CD8-positive, alpha-beta memory T cell (primary cell): ENCODE results near the gene ADIPOR2. TPM values are rescaled to one million over a fixed set of nuclear protein-coding genes. Genes with fewer than 3 reads are reported as not detected.
A peak's percentile ranks its signal among the peaks of the same experiment; 100 is the strongest.

ENCODE experiments used
- CTCF ChIA-PET: fragments of 350-600 bp; sonication (Branson Sonifier 250); formaldehyde crosslinking; loops from one replicate; lab custom pipeline; 2021; ENCODE audit warnings: antibody characterized with exemption; lab: Charles Lee
- POLR2A ChIA-PET: fragments of 350-600 bp; sonication (Branson Sonifier 250); formaldehyde crosslinking; loops from one replicate; lab custom pipeline; 2021; ENCODE audit warnings: antibody characterized with exemption; lab: Charles Lee
- DNase-seq, 5 donors: peaks; one replicate each; pipeline versions ENCODE4 v3.0.0 to v3.0.0-alpha.2; 2020 to 2022; ENCODE audit warnings: mixed read lengths in 1 of 5
- H3K27ac ChIP-seq: one replicate; pipeline ENCODE4 v1.7.0; 2013; ENCODE audit warnings: low read depth, mild to moderate bottlenecking, low read length, moderate library complexity
- H3K27me3 ChIP-seq: 2 replicates; pipeline ENCODE4 v1.7.0; 2013; ENCODE audit warnings: low read length, mild to moderate bottlenecking; ENCODE audit not compliant: insufficient read depth, poor library complexity, severe bottlenecking
- H3K36me3 ChIP-seq: 2 replicates; pipeline ENCODE4 v1.7.0; 2013; ENCODE audit warnings: mild to moderate bottlenecking, low read length, moderate library complexity; ENCODE audit not compliant: insufficient read depth
- H3K4me1 ChIP-seq: 2 replicates; pipeline ENCODE4 v1.7.0; 2013; ENCODE audit warnings: mild to moderate bottlenecking, low read length, moderate library complexity; ENCODE audit not compliant: insufficient read depth
- H3K4me3 ChIP-seq: 2 replicates; pipeline ENCODE4 v1.7.0; 2013; ENCODE audit warnings: mild to moderate bottlenecking, low read length
- H3K9me3 ChIP-seq: 2 replicates; pipeline ENCODE4 v1.7.0; 2013; ENCODE audit warnings: mild to moderate bottlenecking, low read length
- H3K27ac Mint-ChIP-seq, 8 donors: one replicate each; pipeline ENCODE4 v1.8.0; 2020 to 2021; ENCODE audit warnings: mixed read lengths in 8 of 8, mild to moderate bottlenecking in 6 of 8, inconsistent platforms in 3 of 8, moderate library complexity in 3 of 8
- H3K27me3 Mint-ChIP-seq, 2 donors: one replicate each; pipeline ENCODE4 v1.8.0; 2020 to 2021; ENCODE audit warnings: mixed read lengths in 2 of 2, mild to moderate bottlenecking in 1 of 2, moderate library complexity in 1 of 2
- H3K36me3 Mint-ChIP-seq, 3 donors: one replicate each; pipeline ENCODE4 v1.8.0; 2020 to 2021; ENCODE audit warnings: mixed read lengths in 3 of 3, inconsistent platforms in 1 of 3, mild to moderate bottlenecking in 1 of 3
- H3K4me1 Mint-ChIP-seq, 3 donors: one replicate each; pipeline ENCODE4 v1.8.0; 2020 to 2021; ENCODE audit warnings: mixed read lengths in 3 of 3, inconsistent platforms in 1 of 3, mild to moderate bottlenecking in 1 of 3
- H3K4me3 Mint-ChIP-seq, 7 donors: one replicate each; pipeline ENCODE4 v1.8.0; 2020 to 2021; ENCODE audit warnings: mixed read lengths in 7 of 7, mild to moderate bottlenecking in 6 of 7, moderate library complexity in 4 of 7, inconsistent platforms in 2 of 7
- H3K9me3 Mint-ChIP-seq, 5 donors: one replicate each; pipeline ENCODE4 v1.8.0; 2020 to 2022; ENCODE audit warnings: mixed read lengths in 5 of 5, mild to moderate bottlenecking in 3 of 5, moderate library complexity in 2 of 5, inconsistent platforms in 1 of 5
- polyA plus RNA-seq: library from polyadenylated mRNA; unstranded; fragments of 300-500 nt; fragmentation: Illumina TruSeq; gene quantifications from one replicate; pipeline ENCODE4 v1.2.3, GENCODE V29; 2021
- total RNA-seq, 2 experiments: library from RNA; stranded (reverse); gene quantifications; one replicate each; pipeline ENCODE4 v1.2.3, GENCODE V29; 2021

ADIPOR2 gene
- total and polyA plus RNA-seq, 3 experiments from 2014 or later = 2.4 to 63.9 (median 54.1) TPM

DNA sequence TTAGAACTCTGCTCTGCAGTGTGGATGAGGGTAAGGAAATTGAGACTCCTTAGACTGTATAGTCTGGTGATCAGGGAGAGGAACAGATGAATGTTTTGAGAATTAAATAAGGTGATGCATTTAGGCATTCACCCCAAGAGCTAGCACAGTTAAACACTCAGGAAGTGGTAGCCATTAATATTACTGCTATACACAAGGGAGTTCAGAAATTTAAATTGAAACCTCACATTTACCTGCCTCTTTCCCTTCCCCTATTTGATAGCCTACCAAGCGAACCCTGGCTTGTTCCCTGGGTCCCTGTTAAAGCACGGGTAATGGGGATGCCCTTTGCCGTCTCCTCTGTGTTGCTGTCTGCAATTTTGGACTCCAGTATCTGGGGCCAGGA lies 43.6 kb upstream of the ADIPOR2 start:
- ChIA-PET POLR2A (no interaction called here), CTCF (interaction anchor here (1.4 to 19.1 kb wide), 4 partner anchors 12 to 293 kb away, joined by 4 to 346 read pairs (median 18); no protein-coding TSS in a partner anchor)
- DNase-seq = no peak
- H3K4me3 Mint-ChIP-seq = peak overlapping the region in 1 of 7 donors; percentile 10
- no peaks in the 10 kb centered on the region for H3K9me3 Mint-ChIP-seq
- peak overlapping the region in 1 of 8 donors; percentile 23 for H3K27ac Mint-ChIP-seq
- H3K9me3 ChIP-seq = no peaks in the 10 kb centered on the region
- peaks cover 10 to 11% of the 10 kb centered on the region in 2 donors for H3K27me3 Mint-ChIP-seq
- no peak overlapping the region for H3K27ac ChIP-seq
- no peaks in the 10 kb centered on the region for H3K27me3 ChIP-seq
- no peak overlapping the region for H3K4me3 ChIP-seq
- no peaks in the 10 kb centered on the region for H3K4me1 ChIP-seq
- no peaks in the 10 kb centered on the region for H3K36me3 Mint-ChIP-seq
- H3K4me1 Mint-ChIP-seq = peaks cover 0 to 4% (median 0%) of the 10 kb centered on the region in 3 donors
- no peaks in the 10 kb centered on the region for H3K36me3 ChIP-seq

DNA sequence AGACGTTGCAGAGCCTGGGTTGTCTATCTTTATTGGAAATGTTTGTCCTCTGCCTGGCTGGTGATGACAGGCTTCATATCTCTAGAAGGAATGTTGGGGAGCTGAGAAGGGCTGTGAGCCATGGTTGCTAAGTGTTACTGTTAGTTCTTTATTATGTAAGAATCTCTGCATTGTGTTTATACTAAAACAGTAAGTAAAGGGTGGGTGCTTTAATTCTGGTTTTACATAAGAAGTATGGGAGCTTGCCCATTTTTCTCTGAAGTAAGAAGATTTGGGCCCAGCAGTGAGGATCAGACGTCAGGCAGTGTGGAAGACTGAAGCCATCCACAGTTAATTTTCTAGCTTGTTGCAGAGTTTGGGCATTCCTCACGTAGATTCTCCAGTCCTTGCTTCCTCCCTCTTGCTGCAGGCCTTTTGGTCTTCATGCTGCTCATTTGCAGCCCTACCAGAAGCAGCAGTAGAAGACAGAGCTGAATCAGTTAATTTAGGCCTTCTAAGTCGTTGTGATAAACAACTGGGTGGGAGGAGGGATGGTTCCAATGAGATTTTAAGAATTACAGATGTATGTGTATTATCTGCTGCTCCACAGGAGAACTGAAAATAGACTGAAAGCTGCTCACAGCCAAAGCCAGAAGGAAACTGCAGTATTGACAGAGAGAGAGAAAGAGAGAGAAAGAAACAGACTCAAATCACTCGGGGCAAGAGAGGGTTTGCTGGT lies 40.5 kb upstream of the ADIPOR2 start:
- Histone ChIP-seq H3K36me3 (no peaks in the 10 kb centered on the region), H3K4me3 (no peak overlapping the region), H3K27ac (no peak overlapping the region), H3K9me3 (no peaks in the 10 kb centered on the region), H3K4me1 (no peaks in the 10 kb centered on the region), H3K27me3 (no peaks in the 10 kb centered on the region)
- Mint-ChIP-seq H3K4me3 (no peak overlapping the region), H3K27me3 (peaks cover 11 to 14% of the 10 kb centered on the region in 2 donors), H3K36me3 (no peaks in the 10 kb centered on the region), H3K9me3 (no peaks in the 10 kb centered on the region), H3K4me1 (peaks cover 3 to 8% (median 4%) of the 10 kb centered on the region in 3 donors), H3K27ac (no peak overlapping the region)
- ChIA-PET CTCF (interaction anchor here (0.9 to 19.1 kb wide), 6 partner anchors 16 to 289 kb away, joined by 3 to 346 read pairs (median 10); partner anchors contain the start of gene ADIPOR2), POLR2A (no interaction called here)
- DNase-seq = no peak

DNA sequence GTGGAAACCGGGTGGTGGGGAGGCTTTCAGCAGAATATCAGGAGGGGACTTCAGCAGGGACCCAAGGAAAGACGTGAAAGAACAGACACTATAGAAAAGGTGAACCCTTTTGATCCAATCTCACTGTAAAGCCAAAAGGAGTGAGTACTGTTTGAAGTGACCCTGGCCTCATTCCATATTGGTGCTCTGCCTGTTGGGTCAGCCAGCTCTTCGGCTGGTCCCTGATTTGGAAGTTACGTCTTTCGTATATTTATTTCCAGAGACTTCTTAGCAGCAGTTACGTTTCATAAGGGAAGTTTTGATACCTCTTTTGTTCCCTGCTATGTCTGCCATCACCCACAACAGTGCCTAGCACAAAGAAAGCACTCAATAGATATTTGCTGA lies 39.9 kb upstream of the ADIPOR2 start:
- H3K36me3 Mint-ChIP-seq = no peaks in the 10 kb centered on the region
- H3K27ac Mint-ChIP-seq = no peak overlapping the region
- Histone ChIP-seq H3K36me3 (no peaks in the 10 kb centered on the region), H3K4me3 (no peak overlapping the region), H3K27ac (no peak overlapping the region), H3K27me3 (no peaks in the 10 kb centered on the region), H3K9me3 (no peaks in the 10 kb centered on the region), H3K4me1 (no peaks in the 10 kb centered on the region)
- peaks cover 3 to 8% (median 4%) of the 10 kb centered on the region in 3 donors for H3K4me1 Mint-ChIP-seq
- ChIA-PET CTCF (interaction anchor here (0.9 to 19.1 kb wide), 6 partner anchors 16 to 533 kb away, joined by 3 to 346 read pairs (median 10); no protein-coding TSS in a partner anchor), POLR2A (no interaction called here)
- no peak for DNase-seq
- peaks cover 11 to 14% of the 10 kb centered on the region in 2 donors for H3K27me3 Mint-ChIP-seq
- no peak overlapping the region for H3K4me3 Mint-ChIP-seq
- no peaks in the 10 kb centered on the region for H3K9me3 Mint-ChIP-seq

DNA sequence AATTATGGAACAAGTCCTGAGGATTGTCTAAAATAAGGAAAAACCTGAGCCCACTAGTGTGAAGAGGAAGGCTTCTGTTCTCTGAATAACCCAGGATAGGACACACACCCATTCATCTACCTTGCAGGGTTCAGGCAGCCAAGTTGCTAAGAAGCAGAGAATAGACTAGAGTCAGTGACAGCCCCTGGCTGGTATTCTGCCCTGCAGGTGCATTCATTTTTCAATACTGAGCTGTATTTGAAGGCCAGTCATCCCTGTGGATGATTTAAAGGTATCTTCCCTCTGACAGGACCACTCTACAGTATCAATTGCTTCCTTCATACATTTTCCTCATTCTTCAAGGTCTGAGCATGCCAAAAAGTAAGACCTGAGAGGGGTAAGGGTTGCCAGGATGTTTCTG lies 38.9 kb upstream of the ADIPOR2 start:
- H3K9me3 ChIP-seq = no peaks in the 10 kb centered on the region
- CTCF ChIA-PET = interaction anchor here (0.7 to 19.1 kb wide), 9 partner anchors 9 to 534 kb away, joined by 3 to 346 read pairs (median 4); no protein-coding TSS in a partner anchor
- POLR2A ChIA-PET = no interaction called here
- H3K9me3 Mint-ChIP-seq = no peaks in the 10 kb centered on the region
- H3K27me3 ChIP-seq = no peaks in the 10 kb centered on the region
- H3K4me1 Mint-ChIP-seq = peaks cover 3 to 7% (median 4%) of the 10 kb centered on the region in 3 donors
- H3K4me3 Mint-ChIP-seq = no peak overlapping the region
- no peaks in the 10 kb centered on the region for H3K36me3 Mint-ChIP-seq
- H3K27me3 Mint-ChIP-seq = peaks cover 11 to 14% of the 10 kb centered on the region in 2 donors
- H3K27ac Mint-ChIP-seq = no peak overlapping the region
- no peak overlapping the region for H3K4me3 ChIP-seq
- H3K36me3 ChIP-seq = no peaks in the 10 kb centered on the region
- DNase-seq = no peak
- no peaks in the 10 kb centered on the region for H3K4me1 ChIP-seq
- H3K27ac ChIP-seq = no peak overlapping the region

DNA sequence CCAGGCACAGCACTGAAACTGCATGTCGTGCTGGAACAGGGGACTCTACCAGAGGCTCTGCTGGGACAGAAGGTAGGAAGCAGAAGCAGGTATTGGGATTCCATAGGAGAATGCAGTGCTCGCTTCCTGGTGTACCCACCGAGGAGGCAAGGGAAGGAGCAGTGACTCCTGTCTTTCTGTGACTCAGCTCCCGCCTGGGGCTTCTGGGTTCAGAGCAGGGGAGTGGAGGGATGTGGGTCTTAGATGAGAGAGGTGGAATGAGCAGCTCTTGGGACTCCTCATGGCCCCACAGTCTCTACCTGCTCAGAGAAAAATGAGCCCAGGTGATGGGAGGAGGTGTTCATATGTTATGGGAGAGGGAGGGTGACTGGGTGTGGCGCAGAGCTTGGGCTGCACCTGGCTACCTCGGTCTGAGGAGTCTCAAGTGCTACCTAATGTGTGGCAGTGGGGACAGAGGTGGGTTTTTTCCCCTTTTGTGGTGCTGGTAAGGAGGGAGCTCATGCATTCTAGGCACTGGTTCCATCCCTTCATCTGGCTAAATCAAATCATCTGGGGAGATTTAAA lies 35.6 kb upstream of the ADIPOR2 start:
- Histone ChIP-seq H3K4me3 (no peak overlapping the region), H3K27ac (no peak overlapping the region), H3K36me3 (no peaks in the 10 kb centered on the region), H3K4me1 (no peaks in the 10 kb centered on the region), H3K9me3 (no peaks in the 10 kb centered on the region), H3K27me3 (no peaks in the 10 kb centered on the region)
- Mint-ChIP-seq H3K27me3 (peaks cover 7% of the 10 kb centered on the region in 2 donors), H3K4me3 (no peak overlapping the region), H3K4me1 (peaks cover 4 to 10% (median 9%) of the 10 kb centered on the region in 3 donors), H3K9me3 (no peaks in the 10 kb centered on the region), H3K36me3 (no peaks in the 10 kb centered on the region), H3K27ac (peak overlapping the region in 2 of 8 donors; percentile 12 to 36)
- ChIA-PET CTCF (interaction anchor here (0.9 to 19.1 kb wide), 5 partner anchors 12 to 285 kb away, joined by 3 to 346 read pairs (median 11); no protein-coding TSS in a partner anchor), POLR2A (interaction anchor here (0.5 kb wide), 1 partner anchor 603 kb away, joined by 3 read pairs; no protein-coding TSS in a partner anchor)
- no peak for DNase-seq

- Histone ChIP-seq H3K27me3 (no peaks in the 10 kb centered on the region), H3K9me3 (no peaks in the 10 kb centered on the region), H3K4me1 (no peaks in the 10 kb centered on the region), H3K36me3 (no peaks in the 10 kb centered on the region), H3K4me3 (no peak overlapping the region), H3K27ac (no peak overlapping the region)
- no peak overlapping the region for H3K4me3 Mint-ChIP-seq
- peaks cover 8 to 20% (median 12%) of the 10 kb centered on the region in 3 donors for H3K4me1 Mint-ChIP-seq
- peak overlapping the region in 3 of 8 donors; percentile 3 to 85 (median 55) for H3K27ac Mint-ChIP-seq
- ChIA-PET CTCF (interaction anchor here (1.7 to 19.1 kb wide), 3 partner anchors 22 to 283 kb away, joined by 4 to 346 read pairs (median 11); no protein-coding TSS in a partner anchor), POLR2A (interaction anchor here (0.6 to 0.8 kb wide), 2 partner anchors 35 to 133 kb away, joined by 3 to 21 read pairs; no protein-coding TSS in a partner anchor)
- H3K36me3 Mint-ChIP-seq = no peaks in the 10 kb centered on the region
- DNase-seq = no peak
- peaks cover 4% of the 10 kb centered on the region in 2 donors for H3K27me3 Mint-ChIP-seq
- H3K9me3 Mint-ChIP-seq = no peaks in the 10 kb centered on the region
Measured at GRCh38 chr12:1656902-1657301, 34.0 kb upstream of the ADIPOR2 start.

DNA sequence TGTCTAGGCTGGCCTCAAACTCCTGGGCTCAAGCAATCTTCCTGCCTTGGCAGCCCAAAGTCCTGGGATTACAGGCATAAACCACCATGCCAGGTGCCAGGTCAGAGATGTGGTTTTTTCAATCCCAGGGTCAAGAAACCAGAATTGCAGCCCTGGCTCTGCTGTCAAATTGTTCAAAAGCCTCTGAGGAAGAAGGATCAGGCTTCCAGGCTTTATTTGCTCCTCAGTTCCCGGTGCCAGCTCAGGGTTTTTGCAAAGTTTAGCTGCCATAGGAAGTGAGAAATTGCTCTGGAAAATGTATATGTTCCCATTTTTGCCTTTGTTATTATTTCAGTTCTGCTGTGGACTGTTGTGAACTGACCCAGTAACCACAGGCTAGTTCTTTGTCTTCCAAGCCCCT lies 33.2 kb upstream of the ADIPOR2 start:
- Mint-ChIP-seq H3K4me3 (no peak overlapping the region), H3K27me3 (peaks cover 2 to 3% of the 10 kb centered on the region in 2 donors), H3K4me1 (peaks cover 8 to 21% (median 10%) of the 10 kb centered on the region in 3 donors), H3K27ac (peak overlapping the region in 6 of 8 donors; percentile 80 to 95 (median 84)), H3K36me3 (no peaks in the 10 kb centered on the region), H3K9me3 (no peaks in the 10 kb centered on the region)
- DNase-seq = no peak
- no peak overlapping the region for H3K4me3 ChIP-seq
- ChIA-PET POLR2A (interaction anchor here (0.6 kb wide), 1 partner anchor 36 kb away, joined by 3 read pairs; no protein-coding TSS in a partner anchor), CTCF (interaction anchor here (1.7 to 19.1 kb wide), 3 partner anchors 23 to 282 kb away, joined by 4 to 346 read pairs (median 11); no protein-coding TSS in a partner anchor)
- H3K27me3 ChIP-seq = no peaks in the 10 kb centered on the region
- H3K9me3 ChIP-seq = no peaks in the 10 kb centered on the region
- no peaks in the 10 kb centered on the region for H3K36me3 ChIP-seq
- H3K4me1 ChIP-seq = no peaks in the 10 kb centered on the region
- no peak overlapping the region for H3K27ac ChIP-seq
